ENCODE measurements around the gene CPO.
"Not testable (repeated sequence)": the region's sequence is repeated elsewhere in the genome, so short reads cannot be mapped to it uniquely, and the experiment has no call there.

The CPO gene, protein sequence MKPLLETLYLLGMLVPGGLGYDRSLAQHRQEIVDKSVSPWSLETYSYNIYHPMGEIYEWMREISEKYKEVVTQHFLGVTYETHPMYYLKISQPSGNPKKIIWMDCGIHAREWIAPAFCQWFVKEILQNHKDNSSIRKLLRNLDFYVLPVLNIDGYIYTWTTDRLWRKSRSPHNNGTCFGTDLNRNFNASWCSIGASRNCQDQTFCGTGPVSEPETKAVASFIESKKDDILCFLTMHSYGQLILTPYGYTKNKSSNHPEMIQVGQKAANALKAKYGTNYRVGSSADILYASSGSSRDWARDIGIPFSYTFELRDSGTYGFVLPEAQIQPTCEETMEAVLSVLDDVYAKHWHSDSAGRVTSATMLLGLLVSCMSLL

DNA sequence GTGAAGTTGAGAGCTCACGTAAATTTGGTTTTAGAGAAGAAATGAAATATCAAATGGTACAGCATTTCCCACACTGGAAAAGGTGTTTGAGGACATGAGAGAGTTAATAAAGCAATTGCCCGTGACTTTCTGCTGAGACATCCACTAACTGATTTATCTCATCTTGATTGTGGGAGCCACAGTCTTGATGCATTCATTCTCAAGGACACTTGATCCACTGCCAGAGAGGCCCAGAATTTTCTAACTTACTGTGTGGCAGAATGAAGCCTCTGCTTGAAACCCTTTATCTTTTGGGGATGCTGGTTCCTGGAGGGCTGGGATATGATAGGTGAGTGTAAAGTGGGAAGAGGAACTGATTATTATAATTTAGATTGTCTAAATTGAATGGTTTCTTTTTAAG, at the start of gene CPO:
Gene CPO (plus strand): TSS at position 179 of the 400 bp plus-strand sequence. CDS start 82 bp downstream, at position 261.
- no peak for DNase-seq

DNA sequence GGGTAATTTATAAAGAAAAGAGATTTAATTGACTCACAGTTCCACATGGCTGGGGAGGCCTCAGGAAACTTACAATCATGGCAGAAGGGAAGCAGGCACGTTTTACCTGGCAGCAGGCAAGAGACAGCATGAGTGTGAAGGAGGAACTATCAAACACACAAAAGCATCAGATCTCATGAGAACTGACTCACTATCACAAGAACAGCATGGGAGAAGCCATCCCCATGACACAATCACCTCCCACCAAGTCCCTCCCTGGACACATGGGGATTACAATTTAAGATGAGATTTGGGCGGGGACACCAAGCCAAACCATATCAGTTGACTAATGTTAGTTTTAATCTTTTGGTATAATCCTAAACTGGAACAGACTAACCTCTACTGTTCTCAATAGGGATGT, 49.1 kb upstream of the CPO start:
- no peak for DNase-seq

DNA sequence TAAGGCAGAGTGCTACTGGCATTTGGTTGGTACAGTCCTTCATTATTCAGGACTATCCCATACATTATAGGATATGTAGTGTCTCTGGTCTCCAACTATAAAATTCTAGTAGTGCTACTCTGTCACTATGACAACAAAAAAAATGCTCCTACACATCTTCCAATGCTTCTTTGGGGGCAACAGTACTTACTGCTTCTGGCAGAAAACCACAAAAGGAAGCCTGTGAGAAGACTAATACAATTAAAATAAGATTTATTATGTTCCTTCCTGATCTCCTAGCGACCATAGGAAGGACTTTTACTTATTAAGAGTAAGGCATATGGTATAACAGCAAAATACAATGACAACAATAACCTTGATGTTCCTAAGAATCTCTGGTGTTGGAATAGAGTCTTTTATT, 48.4 kb upstream of the CPO start:
- no peak for DNase-seq

DNA sequence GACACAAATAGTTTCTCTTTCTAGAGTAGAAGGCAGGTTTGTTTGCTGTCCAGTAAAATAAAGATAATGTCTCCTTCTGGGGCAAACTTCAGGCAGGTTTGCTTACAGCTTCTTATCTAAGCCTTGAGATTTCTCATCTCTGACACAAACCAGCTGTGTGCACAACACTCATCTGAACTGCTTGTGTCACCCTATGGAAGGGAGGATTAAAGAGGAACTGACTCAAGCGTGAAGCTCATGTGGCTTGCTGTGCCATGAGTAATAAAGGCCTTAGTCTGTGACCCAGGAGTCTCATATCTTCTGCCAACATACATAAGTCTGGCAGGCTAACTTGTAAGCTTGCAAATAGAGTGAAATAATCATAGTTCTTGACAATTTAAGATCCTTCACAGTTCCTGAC, 24.2 kb upstream of the CPO start:
- DNase-seq: no peak

DNA sequence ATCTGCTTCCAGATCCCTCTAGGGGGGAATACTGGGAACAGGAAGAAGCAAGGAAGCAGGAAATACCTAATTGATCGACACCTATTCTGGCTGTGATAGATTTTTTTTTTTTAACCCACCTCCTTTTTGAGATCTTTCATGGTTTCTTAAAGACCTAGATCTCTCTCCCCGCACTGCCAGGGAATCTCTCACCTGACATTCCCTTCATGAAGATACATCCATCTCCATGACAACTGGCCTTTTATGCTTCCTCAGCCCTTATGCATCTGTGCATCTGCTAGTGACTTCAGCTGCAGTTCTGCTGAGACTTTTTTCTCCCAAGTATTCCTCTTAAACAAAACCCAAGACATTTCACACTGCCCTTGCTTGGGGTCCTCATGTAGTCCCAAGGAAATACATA, 21.1 kb upstream of the CPO start:
- DNase-seq: no peak

DNA sequence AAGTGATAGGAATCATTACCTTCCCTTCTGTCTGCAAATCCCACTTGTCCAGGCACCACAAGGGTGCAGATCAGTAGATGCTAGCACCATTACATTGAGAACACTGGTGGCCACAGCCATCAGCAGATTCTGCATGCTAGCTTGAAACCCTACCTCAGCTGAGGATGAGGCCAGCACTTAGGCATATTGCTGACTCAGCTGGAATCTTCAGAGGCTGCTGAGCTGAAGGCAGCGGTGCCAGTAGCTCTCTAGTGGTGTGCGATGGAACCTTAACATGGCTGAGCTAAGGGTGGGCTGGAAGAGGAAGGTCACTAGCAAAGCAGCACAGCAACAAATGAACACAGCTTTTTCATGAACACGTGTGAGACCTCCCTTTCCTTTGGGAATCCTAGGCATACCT, 19.0 kb upstream of the CPO start:
- DNase-seq: no peak

DNA sequence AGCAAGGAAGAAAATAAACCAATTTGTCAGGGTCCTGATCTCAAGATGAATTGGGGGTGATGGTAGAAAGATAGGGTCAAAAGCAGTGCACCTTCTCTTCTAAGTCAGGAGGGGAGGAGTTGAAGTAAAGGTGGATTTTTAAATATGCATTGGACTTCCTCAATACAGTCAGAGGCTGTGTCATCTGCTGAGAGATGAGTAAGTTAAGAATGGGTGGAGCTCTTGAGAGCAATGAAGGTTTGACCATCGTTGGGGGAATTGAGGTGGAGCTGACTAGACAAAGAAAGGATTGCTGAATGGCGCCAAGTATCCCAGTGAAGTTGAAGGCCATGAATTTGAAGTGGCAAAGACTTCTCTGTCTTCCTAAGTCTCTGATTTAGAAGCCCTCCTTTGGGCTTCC, 18.4 kb upstream of the CPO start:
- DNase-seq: no peak

DNA sequence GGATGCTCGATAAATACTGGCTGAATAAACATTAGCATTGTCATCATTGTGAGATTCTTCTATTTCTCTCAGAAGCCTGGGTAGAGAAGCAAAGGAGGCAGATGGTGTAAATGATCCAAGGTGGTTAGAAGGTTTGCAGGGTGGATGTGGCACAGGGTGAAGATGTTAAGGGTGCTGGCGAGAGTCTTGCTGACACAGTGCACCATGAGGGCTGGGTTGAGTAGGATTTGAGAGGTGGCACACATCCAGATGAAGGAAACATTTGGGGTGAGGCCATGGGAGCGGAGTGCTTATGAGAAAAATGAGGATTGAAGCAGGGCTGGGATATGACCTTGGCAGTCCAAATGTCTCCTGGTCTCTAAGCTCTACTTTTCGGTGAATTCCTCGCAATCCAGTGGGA, 17.8 kb upstream of the CPO start:
- no peak for DNase-seq

DNA sequence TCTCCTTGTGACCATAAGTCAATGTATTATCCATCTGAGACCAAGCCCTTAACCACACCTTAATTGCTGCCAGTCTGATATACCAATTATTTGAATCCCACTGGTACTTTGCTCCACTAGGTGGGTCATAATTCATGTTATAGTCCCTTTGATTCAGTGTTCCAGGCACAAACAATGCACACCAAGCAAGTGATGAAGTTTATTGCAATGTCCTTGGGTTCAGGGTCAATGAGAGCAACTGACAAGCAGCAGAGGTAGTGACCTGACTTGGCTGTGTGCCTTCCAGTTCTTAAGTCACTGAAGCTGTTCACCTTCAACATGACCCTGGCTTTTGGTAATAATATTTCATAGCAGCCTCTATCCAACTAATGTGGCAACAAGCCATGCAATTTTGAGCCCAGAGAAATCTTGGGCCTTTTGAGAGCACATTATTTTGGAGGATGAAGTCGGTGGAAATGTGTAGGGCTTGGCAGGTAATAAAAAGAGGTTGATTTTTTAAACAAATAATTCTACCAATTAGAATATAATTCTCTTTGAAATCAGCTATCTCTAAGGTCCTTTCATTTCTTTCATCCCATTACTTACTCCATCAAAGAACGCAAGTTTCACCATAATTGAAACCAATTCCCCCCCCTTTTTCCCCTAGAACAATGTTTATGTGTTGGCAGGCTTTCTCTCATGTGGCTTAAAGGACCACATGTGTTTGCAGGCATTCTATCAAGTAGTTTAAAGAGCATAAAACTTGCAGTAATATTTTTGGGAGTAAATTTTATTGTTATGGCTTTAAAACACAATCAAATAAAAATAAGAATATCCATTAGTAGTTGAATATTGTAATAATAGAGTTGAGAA, 3.1 kb upstream of the CPO start:
- no peak for DNase-seq

DNA sequence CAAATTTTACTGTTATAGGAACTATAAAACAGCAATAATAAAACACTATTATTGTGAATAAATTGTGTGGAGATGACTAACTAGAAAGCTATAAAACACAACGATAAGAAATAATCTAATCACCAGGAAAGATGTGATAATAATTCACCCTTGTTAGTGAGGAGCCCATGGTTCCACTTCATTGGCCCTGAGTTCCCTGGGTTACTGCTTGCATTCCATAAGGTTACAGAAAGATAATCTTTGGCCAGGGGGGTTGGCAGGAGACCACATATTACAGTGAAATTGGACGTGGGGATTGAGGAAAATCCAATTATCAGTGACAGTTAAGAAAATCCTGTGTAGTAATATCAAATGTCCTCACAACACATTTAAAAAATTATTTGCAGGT, 2.5 kb upstream of the CPO start:
- no peak for DNase-seq

DNA sequence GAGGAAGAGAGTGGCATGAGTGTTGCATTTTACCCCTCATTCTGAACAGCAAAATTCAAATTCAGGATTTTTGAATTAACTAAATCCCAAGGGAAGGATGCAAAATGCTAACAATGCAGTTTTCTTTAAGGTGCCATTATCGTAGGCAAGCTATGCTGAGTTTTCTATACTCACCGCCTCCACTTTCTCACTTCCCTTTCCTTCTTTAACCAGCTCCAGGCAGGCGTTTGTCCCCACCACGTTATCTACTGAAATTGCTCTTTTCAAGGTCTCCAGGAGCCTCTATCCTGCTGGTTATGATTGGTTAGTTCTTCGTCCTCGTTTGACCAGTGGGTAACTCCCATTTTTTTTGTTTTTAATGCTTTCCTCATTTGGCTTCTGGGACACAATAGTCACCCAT, 1.8 kb upstream of the CPO start:
- no peak for DNase-seq

DNA sequence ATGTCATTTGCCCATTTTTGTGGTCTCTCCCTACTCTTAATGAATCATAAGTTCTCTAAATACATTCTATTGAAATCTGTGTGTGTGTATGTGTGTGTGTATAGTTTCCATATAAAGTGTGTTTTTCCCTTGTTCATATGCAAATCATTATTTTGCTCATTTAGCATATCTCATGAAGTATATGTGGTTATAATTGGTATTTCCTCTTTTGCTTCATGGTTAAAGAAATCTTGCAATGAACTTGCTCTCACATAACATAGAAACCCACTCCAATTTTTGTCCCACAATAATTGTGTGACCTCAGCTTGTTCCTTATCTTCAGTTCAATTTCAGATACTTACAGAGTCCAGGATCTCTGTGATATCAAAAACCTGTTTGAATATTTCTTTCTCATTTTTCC, 1.2 kb downstream of the CPO start:
- no peak for DNase-seq

DNA sequence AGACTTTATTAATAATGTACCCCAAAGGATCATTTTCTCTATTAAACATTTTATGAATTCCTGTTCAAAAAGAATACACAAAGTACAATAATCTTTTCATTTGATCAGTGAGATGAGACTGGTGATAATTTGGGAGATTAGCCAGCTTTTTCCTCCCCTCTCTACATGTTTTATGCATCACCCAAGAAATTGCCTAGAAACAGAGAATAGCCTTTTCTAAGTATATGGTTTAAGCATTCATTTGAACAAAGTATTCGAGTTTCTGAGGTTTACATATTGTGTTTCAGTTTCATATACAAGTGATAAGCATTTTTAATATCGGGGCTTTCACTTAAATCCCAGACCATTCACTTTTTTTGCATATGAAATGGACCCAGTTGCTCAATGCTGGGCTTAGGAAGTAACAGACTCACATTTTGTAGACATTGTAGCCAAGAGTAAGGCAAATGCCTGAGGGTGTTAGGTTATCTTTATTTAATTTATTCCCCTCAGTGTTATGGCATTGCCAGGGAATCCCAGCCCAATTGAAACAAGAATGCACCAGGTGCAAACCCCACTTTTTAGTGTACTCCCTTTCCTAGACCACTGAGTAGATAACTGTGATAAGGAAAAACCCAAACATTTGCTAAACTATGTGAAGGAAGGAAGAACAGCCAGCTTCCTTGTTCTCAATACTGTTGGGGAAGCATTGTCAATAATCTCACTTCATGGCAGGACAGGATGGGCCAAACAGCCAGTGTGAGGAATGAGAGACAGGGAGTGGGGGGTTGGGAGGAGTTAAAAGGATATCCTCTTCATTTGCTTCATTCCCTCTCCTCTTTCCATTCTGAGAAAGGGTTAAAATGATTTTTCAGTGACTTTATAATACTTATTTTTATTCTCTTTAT, 3.5 kb downstream of the CPO start:
- no peak for DNase-seq

DNA sequence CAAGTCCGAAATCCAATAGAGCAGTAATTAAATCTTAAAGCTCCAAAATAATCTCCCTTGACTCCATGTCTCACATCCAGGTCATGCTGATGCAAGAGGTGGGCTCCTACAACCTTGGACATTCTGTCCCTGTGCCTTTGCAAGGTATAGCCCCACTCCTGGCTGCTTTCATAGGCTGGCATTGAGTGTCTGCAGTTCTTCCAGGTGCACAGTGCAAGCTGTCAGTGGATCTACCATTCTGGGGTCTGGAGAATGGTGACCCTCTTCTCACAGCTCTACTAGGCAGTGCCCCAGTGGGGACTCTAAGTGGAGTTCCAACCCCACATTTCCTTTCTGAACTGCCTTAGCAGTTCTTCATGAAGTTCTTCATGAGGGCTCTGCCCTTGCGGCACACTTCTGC, 14.1 kb downstream of the CPO start:
- not testable (repeated sequence) for DNase-seq

DNA sequence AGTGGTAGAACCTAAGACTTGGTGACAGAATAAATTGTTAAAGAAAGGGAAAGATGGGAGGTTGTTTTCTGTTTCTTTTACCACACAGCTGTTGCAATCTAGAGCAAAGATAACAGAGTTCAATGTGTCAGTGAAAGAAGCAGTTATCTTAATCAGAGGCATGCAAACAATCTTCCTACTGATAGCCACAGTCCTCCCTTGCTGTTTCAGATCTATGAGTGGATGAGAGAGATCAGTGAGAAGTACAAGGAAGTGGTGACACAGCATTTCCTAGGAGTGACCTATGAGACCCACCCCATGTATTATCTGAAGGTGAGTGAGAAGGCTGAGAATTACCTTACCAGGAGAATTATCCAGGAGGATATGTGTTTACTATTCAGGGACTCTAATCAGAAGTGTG, 15.9 kb downstream of the CPO start:
- no peak for DNase-seq

DNA sequence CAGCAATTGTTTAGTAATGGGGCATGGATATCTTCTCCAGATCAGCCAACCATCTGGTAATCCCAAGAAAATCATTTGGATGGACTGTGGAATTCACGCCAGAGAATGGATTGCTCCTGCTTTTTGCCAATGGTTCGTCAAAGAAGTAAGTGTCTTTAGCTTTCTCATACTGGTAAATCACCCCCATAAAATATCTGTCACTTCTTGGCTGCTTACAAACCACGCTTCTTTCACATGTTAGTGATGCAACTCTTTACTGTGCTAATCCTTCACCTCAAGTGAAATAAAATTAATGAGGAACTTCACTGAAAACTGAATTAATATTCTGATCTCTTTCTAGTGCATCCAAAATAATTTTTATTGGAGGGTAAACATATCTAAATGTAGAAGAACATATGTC, 18.9 kb downstream of the CPO start:
- DNase-seq: no peak

DNA sequence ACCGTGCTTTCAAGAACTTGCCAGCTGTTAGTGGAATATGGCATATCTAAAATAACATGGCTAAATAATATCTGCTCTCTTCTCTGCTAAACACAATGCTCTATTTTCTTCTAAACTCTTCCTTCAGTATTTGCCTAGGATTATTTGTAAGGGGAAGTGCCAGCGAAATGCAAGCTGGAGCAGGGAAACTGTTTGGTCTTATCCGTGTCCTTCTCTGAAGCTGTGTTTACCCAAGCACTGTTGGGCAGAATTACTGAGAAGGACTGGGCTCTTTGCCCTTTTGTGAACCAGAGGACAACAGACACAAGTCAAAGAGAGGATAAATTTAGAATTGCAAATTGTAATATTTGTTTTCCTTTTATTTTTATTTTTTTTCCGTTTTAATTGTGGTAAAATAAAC, 23.6 kb downstream of the CPO start:
- DNase-seq: no peak

DNA sequence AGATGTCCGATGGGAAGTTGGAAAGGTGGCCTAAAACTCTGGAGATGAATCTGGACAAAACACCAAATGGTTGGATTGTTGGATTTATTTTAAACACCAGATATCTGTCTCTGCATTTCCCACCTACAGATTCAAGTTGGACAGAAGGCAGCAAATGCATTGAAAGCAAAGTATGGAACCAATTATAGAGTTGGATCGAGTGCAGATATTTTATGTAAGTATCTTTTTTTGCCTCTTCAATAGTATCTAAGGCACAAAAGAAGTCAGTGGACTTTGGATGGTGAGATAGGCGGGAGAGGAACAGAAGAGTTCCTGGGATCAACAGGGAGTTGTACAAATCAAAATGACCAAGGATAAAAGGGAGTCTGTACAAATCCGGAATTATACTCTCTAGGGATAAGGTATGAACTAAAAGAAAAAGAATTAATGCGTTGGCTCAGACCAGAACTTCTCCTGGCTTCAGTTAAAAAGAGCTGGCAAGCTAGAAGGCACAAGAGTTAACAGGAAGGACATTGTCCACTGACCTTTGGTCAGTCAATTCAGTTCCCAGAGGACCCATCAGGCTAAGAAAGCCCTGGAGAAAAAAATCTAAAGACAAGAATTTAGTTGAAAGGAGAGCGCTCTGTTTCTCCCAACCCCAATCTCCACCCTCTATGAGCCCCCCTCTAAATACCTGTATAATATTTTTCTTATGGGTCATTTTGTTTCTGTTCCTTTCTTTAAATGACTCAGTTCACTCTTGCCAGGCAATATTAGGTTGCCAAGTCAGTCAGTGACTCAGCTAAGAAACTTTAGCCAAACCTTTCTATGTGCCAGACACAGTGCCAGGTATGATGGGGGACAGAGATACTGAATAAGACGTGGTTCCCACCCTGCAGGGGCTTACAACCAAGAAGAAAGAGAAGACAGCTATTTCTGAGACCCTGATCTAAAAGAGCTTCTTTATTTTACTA, 29.1 kb downstream of the CPO start:
- no peak for DNase-seq

DNA sequence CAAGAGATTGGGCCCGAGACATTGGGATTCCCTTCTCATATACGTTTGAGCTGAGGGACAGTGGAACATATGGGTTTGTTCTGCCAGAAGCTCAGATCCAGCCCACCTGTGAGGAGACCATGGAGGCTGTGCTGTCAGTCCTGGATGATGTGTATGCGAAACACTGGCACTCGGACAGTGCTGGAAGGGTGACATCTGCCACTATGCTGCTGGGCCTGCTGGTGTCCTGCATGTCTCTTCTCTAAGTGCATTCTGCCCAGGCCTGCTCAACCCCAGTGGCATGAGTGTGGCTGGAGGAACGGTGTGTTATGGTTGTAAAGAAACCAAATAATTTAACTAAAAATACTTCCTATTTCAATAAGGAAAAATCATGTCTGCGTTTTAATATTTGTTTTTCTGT, 29.9 kb downstream of the CPO start:
- no peak for DNase-seq

DNA sequence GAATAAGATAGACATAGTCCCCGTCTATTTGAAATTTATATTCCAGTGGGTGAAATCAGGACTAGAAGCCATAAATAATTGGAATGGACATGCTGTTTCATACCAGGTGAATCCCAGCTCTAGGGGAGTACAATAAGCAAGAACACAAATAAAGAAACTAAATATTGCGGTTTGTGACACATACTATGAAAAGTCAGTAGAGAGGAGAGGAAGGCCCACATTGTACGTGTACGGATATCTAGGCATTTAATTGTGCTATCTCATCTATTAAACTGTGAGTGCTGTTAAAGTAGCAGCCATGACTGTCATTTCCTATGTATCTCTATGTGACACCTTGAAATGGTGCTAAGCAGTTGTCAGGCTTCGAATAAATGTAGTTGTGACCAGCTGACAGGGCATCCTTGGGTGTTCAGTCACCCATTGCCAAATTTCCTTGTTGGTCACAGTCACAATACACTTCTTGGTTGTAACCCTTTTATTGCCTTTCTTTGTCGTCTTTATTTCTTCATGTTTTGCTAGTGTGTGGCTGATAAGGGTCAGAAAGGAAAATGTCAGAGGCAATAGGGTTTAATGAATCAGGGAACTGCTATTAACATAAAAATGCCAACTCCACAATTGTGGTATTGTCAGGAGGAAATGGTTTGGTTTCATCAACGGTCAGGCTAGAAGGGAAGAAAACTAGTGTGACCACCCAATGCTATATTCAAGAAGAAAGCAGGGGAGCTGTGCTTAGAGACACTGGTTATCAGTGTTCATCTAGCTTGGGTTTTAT, 31.5 kb downstream of the CPO start:
- DNase-seq: no peak

DNA sequence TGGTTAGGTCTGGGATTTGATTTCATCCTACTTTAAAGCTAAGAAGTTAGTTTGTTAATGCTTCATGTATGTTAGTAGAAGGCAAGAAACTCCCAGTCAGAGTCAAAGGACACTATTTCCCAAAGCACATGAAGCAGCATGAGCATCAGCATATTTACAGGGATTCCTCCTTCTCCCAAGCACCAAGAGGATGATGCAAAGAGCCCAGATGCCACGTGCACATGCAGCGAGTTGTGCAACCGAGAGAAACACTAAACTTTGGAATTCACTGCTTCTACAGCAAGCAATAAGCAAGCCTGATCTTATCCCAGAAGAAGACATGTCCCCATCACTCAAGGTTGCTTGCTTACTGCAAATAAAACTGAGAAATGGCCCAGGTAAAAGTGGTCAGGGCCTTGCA, 32.5 kb downstream of the CPO start:
- no peak for DNase-seq
